HG02798 (cell line): ENCODE measurements around the gene UFC1.

Source experiments
- ATAC-seq: cut with Tn5 transposase; IDR thresholded peaks from one replicate; pipeline ENCODE4 v1.9.1; 2021; ENCODE audit warnings: mild to moderate bottlenecking; ENCODE audit not compliant: unreplicated experiment, poor library complexity

Gene UFC1

DNA sequence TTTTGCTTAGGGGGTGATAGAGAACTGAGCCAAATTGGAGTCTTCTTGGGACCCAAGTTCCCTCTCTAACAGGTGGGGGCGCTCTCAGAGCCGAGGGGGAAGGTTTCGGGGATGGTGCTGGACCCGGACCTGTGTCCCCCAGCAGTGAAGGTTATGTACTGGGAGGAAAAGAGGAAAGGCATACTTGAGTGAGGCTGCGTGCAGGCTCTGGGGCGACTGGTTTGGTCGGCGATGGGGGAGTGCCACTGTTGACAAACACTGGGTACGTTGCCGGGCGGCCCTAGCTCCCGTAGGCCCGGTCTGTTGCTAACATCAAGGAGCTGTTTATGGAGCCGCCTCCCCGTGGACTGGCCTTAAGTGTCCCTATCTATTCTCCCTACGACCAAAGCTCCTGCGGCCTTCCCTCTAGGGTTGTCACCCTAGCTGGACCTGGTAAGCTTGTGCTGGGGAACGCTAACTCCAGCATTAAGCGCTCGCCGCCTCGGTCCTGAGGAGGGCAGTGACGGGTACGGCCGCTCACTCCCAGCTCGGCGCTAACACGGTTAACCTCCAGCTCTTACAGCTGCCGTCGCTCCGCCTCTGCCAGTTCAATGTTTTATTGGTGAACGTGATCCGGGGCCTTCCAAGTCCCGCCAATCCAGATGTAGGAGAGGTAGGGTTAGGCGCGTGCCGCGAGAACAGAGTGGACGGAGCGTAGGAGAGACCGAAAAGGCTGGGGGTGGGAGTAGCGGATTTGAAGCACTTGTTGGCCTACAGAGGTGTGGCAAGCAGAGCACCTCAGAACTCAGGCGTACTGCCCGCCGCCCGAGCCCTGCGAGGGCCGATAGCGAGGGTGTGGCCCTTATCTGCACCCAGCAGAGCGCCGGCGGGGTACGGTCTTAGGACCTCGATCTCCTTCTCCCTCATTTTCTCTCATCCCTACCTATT lies 12.2 kb downstream of the UFC1 start, which contains the start of gene PPOX:
PPOX (plus strand) TSS at position 685 of the 927 bp plus-strand sequence. CDS start 422 bp downstream, outside the sequence.
- ATAC-seq: peak; percentile 95

DNA sequence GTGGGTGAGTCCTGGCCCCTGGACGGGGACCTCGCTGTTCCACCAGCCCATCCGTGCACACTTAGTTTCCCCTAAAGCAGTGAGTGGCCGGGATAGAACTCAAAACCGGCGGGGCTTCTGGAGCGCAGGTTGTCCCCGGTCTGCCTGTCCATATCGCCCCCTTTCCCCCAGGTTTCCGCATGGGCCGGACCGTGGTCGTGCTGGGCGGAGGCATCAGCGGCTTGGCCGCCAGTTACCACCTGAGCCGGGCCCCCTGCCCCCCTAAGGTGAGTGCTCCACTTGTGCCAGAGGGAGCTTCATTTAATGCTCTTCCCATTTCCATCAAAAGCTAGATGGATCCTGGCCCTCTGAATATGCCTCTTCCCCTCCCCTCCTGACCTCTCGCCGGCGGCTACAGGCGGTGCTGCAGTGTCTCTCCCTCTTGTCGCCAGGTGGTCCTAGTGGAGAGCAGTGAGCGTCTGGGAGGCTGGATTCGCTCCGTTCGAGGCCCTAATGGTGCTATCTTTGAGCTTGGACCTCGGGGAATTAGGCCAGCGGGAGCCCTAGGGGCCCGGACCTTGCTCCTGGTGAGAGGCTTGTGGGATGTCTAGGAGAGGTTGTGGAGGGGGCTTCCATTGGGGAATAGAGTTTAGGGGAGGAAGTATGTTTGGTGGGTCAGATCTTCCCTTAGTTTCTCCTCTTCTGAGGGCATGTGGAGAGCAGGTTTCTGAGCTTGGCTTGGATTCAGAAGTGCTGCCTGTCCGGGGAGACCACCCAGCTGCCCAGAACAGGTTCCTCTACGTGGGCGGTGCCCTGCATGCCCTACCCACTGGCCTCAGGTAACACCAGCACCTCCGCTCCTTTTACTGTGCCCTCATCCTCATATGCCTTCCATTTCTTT lies 13.1 kb downstream of the UFC1 start:
- no peak for ATAC-seq

DNA sequence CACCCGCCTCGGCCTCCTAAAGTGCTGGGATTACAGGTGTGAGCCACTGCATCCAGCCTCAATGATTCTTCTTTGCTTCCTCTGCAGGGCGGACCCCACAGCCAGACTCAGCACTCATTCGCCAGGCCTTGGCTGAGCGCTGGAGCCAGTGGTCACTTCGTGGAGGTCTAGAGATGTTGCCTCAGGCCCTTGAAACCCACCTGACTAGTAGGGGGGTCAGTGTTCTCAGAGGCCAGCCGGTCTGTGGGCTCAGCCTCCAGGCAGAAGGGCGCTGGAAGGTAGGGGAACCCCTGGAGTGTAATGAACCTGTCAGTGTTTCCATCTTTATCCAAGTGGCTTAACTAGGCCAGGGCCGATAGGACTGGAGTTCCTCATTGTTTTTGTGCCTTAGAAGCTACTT lies 15.1 kb downstream of the UFC1 start:
- ATAC-seq: no peak

DNA sequence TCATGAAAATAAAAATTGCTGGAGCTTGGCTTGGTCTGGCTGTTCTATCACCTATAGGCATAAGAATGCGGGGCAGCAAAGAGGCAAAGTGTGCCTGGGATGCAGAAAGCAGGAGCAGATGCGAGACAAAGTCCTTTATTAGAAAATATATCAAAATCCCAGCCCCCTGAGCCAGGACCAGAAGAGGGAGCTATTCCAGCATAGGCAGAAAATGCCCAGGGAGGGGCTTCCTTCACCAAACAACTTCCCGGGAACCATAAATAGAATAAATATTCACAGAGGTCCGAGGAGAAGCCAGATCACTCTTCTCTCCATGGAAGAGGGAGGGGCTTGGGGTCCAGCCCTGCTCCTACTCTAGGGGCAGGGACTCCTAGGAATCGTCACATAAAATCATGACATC lies 17.4 kb downstream of the UFC1 start:
- ATAC-seq: no peak

DNA sequence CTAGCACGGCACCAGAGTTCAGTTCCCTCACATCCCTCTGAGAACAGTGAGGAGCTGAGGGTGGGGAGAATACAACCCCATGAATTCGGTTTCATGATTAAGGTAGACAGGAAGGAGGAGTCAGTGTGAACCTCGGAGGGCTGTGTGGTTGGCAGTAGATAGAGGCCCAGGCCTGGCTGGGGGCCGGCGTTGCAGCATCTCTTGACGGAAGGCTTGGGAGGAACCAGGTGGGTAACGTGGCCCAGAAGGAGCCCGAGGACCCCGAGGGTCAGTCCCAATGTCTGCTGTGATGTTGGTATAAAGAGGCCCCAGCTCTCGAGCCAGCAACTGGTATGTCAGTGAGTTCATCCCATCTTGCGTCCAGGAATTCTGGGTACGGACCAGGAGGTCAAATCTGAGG lies 17.9 kb downstream of the UFC1 start:
- no peak for ATAC-seq

DNA sequence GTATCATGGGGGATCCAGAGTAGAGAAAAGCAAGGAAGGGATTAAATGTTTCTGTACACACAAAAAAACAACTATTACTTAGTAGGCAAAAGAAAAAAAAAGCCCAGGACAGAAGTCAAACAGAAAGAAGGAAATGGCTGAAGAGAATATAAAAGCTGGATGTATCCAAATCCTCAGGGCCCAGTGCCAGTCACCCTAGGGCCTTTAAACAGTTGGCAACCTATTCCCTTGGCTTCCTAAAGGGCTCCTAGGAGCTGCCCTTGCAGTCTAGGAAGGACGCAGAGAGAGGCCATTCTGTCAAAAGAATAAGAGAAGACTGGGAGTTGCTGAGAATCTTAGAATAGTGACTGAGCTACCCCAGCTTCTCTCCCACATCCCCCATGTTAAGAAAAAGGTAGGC lies 18.6 kb downstream of the UFC1 start:
- no peak for ATAC-seq

DNA sequence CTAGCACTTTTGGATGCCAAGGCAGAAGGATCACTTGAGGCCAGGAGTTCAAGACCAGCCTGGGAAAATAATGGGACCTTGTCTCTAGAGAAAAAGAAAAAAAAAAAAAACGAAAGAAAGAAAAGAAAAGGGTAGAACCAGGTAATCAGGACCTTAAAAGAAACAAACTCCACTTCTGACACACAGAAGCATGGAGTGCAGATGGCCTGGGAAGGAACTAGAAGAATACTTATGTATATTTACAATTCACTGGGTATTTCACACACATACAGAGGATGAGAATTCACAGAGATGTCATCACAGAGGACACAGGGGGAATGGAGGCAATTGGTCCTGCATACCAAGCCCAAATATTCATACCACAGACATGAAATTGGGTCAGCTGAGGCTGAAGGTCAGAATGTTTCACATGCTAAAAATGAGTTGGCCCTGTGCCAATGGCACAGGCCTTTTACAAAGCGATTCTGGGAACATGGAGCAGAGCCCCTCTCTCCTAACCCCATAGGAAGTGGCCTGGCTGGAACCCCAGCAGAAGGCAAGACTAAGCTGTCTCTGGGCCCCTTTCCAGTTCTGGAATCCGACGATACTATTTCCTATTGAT lies 19.1 kb downstream of the UFC1 start:
- ATAC-seq: no peak

DNA sequence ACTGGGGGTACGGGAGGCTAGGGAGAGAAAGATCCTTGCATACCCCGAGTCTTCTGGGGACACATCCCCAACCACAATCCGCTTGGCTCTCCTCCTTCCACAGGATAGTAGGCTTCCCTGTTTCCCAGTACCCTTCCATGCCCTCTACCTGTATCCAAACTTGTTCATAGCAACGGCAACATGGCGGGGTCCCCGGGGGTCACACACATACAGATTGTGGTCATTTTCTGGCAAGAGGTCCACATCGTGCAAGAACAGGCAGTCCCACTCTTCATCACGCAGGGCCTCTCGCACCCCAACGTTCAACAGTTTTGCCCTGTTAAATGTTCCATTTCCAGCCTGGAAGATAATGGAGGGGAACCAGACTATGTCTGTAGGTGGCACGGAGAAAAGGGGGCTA lies 19.9 kb downstream of the UFC1 start:
- ATAC-seq: no peak

DNA sequence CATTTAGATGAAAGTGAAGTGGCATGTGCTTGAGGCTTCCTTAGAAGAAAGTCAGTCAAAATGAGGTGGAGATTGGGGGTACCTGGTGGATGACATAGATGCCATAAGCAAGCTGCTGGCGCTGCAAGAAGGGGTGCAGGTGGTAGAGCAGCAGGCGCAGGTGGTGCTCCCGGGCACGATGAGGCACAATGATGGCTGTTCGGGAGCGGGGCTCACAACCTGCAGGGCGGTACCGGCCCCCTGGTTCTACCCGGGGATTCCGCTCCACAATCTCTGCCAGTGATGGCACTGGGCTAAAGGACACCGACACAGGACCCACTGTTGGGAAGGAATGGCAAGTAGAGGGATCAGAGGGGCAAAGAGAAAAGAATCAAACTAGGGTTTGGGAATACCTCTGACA lies 21.1 kb downstream of the UFC1 start:
- ATAC-seq: no peak

DNA sequence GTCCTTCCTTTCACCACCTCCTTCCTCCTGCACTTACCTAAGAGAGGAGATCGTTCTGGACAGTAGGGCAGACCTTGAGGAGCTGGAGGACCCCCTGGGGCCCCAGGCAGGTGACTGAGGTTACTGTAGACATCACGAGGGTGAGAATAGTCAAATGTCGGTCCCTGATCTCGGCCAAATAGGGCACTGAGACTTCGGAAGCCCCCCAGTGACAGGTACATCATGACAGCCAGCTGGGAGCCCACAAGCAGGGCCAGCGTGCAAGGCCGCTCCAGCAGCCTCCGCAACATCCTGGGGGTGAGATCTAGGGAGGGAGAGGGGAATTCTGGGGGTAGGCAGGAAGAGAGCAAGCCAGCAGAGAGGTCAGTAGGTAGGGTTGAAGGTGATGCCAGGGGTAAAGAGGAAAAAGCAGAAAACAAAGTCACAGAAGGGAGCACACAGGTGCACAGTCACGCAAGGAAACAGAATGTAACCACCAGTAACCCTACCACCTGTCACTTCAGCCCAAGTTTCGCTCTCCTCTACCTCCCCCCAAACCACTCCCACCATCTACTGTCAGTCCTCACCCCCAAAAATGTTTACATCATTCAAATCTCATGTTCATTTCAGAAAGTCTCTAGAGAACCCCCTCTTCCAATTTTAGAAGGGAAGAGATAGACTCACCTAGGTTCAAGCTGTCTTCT lies 22.1 kb downstream of the UFC1 start:
- ATAC-seq: peak; percentile 33

DNA sequence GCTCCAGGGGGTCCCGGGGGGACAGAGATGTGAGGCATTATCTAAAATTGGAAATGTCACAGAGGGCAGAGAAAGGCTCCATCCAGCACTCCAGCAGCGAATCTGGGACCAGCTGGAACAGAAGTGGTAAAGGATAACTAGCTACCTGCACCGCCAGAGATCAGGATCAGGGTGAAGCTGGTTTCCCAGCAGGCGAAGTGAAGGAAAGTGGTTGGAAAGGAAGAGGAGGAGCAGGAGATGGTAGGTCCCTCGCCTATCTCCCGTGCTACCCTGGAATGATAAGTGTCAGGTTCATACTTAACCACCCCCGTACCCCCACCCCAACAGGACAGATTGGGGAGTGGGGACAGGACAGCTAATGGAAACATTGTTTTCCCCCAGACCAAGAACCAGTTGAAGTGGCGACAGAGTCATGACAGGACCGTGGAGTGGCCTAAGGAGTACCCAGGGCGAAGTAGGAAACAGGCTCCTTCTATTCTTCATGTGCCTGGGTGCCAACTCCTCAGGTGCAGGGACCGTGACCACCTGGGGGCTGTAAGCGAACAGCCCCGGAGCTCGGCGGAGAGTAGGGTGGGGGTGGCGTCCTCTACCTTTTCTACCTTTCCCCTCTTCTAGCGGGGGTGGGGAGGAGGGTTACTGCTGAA lies 22.8 kb downstream of the UFC1 start:
- ATAC-seq: peak; percentile 1

DNA sequence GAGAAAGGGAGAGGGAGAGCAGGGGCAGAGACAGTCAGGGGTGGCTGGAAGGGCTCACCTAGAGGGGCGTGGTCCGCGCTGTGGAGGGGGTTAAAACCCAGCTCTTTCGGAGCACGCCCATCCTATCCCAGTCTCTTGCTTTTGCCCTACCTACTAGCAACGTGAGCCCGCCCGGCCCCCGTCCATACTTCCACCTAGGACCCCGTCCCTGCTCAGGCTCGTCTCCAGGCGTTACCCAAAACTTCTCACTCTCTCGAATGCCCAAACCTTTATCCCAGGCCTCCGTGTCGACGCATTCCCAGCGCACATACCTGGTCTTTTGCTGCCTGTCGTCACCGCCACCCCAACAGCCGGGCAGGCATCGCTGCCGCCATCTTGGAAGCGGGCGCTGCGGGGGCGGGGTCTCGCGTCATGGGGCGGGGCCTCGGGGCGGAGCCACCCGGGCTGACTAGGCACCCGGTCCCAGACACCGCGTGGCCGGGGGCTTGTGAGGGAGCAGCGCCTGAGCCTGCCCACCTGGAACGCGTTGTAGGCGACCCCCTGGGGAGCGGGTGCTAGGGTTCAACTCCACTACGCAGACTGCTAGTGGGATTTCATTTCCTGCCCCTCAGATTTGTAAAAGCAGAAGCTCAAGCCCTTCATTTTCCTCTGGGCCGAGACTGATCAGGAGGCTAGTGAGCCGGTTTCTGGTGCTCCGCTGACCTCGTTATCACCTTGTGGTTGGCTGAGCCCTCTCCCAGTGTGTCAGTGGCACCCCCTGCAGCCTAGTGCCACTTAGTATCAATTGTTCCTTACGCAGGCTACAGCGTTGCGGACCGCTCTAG lies 23.5 kb downstream of the UFC1 start, which contains the start of gene B4GALT3:
B4GALT3 (minus strand) TSS at position 396 of the 824 bp plus-strand sequence. CDS start 1,447 bp downstream, outside the sequence.
- peak; percentile 85 for ATAC-seq

DNA sequence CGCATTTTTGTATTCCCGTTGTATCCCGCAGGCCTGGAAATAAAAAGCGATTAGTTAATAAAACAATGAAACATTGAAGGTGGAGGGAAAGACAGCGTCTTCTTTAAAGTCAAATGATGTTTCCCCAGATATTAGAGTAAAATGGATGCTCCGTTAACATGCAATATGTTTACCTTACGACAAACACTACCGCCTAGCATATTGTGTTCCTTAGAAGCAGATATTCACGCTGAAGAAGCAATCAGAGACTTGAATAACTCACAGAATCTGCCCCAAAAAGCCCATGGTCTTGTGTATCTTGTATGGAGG lies 24.1 kb downstream of the UFC1 start:
- no peak for ATAC-seq

DNA sequence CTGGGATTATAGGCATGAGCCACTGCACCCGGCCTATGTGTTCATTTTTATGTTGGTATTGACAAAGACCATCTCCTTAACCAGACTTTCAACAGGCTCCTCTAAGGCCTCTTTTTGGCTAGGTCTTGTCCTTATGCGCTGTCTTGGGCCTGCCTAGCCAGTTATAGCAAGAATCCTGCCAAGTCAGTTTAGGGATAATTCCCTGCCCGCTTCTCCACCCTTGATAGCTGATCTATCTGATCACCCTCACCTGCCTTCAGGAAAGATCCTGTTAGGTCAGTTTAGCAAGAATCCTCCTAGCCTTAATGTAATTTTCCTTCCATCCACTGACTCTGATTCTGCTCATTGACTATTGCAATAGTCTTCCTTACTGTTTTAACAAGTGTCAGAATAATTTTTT lies 25.9 kb downstream of the UFC1 start:
- no peak for ATAC-seq

DNA sequence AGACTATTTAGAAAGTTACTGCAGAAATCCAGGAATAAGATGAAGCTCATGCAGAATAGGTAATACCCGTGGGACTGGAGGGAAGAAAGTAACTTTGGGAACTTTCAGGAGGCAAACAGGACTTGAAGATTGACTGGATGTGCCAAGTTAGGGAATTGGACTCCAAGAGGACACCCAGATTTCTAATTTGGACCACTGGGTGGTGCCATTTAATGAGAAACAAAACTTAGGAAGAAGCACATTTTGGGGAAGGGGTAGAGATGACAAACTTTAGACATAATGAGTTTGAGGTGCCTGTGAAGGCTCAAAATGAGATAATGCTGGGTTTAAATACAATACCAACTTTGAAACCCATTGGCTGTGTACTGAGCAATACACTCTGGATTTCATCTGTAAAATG lies 26.9 kb downstream of the UFC1 start:
- ATAC-seq: no peak

DNA sequence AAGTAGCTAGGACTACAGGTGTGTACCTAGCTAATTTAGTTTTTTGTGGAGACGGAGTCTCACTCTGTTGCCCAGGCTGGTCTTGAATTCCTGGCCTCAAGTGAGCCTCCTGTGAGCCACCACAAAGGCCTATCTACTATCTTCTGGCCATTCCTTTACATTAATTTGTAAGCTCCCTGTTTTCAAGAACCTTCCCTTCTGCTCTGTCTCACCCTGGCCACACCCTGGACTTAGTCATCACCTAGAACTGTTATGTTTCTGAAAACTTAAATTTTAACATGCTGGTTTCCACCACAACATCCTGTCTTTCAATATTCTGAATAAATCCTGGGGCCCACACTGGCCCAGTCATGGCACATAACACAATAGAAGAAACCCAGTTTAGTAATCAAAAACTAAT lies 28.4 kb downstream of the UFC1 start:
- peak; percentile 33 for ATAC-seq

DNA sequence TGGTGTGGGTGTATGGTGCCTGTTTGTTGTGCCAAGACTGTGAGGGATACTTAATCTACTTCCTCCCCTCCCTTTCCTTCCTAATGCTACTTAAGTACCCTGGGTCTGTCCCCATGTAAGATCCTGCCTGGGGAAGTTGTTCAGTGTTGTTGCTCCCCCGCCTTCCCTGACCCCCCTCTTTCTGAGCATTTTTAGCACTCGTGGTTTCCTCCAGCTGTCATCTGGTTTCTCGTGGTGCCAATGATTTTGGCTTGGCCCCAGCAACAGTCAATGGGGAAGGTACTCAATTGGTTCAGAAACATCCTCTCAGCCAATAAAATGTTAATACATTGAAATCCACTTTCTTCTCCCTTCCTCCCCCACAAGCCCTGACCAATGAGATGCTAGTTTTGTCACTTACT lies 31.5 kb downstream of the UFC1 start:
- peak; percentile 81 for ATAC-seq

DNA sequence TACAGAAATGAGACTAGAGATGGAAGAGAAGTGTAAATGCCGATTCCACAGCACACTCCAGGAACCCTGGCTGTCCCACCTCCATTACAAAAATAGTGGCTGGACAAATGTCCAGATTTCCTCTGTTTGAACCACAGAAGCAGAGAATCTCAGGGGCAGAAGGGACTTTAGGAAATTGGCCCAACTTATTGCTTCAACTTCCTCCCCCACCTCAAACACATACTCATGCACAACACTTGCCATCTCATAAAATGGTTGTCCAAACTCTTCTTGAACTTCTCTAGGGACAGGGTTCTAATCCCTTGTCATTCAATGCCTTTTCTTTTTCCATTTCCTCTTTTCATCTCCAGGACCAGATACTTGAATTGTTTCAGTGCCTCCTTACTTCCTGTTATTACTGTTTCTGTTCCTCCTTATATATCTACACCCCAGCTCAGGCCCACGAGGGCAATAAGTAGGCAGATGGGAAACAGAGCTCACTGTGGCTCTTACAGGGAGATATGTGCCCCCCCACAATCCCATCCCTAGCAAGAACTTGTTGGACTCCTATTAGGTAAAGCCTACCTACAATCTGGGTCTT lies 32.0 kb downstream of the UFC1 start:
- peak; percentile 25 for ATAC-seq

DNA sequence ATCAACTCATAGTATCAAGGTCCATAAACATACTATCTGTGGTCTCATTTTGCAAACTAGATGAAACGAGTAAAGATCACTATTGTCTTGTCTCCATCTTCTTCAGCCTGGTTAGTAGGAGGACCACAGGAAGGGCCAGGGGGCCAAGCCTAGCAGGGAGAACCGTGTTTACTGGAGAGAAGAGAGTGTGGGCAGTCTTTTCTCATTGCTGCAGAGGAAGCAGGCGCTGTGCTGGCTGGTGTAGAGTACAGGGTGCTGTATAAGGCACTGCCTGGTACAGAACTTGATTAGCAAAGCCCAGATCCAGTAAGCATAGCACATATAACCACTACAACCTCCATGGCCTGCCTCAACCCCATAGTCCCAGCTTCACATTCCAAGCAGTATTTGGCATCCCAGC lies 33.5 kb downstream of the UFC1 start:
- ATAC-seq: no peak
